Measurements from ENCODE around the gene SUCLA2.
"Not testable (repeated sequence)": the region's sequence is repeated elsewhere in the genome, so short reads cannot be mapped to it uniquely, and the experiment has no call there.

SUCLA2 gene

GRCh38 chr13:47991859-47992258 lies 9.2 kb downstream of the SUCLA2 start:
- no peak for DNase-seq (ENCODE audit: low spot score)

GRCh38 chr13:47990920-47991466 lies 10.1 kb downstream of the SUCLA2 start:
- no peak for DNase-seq (ENCODE audit: low spot score)

GRCh38 chr13:47990427-47990826 lies 10.6 kb downstream of the SUCLA2 start:
- DNase-seq (ENCODE audit: low spot score) = no peak

GRCh38 chr13:47983070-47983469 lies 18.0 kb downstream of the SUCLA2 start:
- no peak for DNase-seq (ENCODE audit: low spot score)

DNA sequence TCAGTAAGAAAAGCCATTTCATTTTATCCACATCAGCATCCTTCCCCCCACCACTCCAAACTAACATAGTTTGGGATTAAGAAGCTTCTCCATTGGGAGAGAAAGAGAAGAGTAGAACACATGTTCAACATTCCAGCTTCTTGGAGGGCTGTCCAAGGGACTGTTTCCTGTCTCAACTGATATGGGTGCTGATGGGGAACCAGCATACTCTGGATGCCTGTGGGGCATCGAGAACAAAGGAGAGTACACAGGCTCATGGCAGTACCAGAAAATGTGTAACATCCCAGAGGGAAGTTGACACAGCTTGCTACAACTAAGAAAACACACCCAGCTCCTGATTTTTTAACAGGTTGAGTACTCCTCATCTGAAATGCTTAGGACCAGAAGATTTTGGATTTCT lies 24.7 kb downstream of the SUCLA2 start:
- DNase-seq (ENCODE audit: low spot score) = no peak

GRCh38 chr13:47964863-47965262 lies 36.2 kb downstream of the SUCLA2 start:
- no peak for DNase-seq (ENCODE audit: low spot score)

GRCh38 chr13:47962237-47962636 lies 38.8 kb downstream of the SUCLA2 start:
- no peak for DNase-seq (ENCODE audit: low spot score)

DNA sequence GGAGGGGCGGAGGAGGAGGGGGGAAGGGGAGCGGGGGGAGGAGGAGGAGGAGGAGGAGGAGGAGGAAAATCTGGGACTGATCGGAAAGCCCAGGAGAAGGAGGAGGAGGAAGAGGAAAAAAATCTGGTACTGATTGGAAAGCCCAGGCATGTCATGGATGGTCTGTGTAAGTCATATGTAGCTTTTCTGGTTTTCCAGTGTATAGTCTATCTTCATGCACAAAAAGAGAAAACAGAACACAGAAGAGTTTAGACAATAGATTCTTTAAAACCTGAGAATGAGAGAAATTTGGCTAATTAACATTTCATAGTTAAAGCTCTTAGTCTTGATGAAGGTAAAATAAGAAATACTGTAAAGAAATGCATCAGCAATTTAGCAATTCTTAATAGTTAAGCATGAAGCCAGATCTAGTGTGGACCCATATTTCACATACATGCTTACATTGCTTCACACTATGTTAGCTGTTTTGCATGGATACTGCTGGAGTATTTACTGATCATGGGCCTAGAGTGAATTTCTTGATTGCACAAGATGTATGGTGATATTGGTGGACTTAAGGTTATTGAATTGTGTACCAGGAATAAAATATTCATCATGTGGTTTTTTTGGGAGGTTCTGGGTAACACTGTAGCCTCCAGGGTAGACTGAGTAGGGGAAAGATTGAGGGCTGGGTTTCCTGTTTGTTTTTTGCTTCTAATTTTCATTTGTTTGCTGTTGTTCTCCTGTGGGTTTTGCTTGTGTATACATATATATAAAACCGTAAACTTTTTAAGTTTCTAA lies 41.4 kb downstream of the SUCLA2 start:
- DNase-seq (ENCODE audit: low spot score) = no peak

- no peak for DNase-seq (ENCODE audit: low spot score)
These were observed 44.0 kb downstream of the SUCLA2 start for GRCh38 chr13:47957073-47957472.

GRCh38 chr13:47955836-47956235 lies 45.2 kb downstream of the SUCLA2 start:
- DNase-seq (ENCODE audit: low spot score) = no peak

- DNase-seq (ENCODE audit: low spot score) = no peak
These were observed 51.3 kb downstream of the SUCLA2 start for GRCh38 chr13:47949799-47950198.

- no peak for DNase-seq (ENCODE audit: low spot score)
These were observed 55.3 kb downstream of the SUCLA2 start for GRCh38 chr13:47945738-47946137.

- not testable (repeated sequence) for DNase-seq (ENCODE audit: low spot score)
These were observed 55.9 kb downstream of the SUCLA2 start for GRCh38 chr13:47945146-47945545.

- DNase-seq (ENCODE audit: low spot score) = no peak
These were observed 66.7 kb downstream of the SUCLA2 start for GRCh38 chr13:47934371-47934770.

- peak; percentile 20 for DNase-seq (ENCODE audit: low spot score)
These were observed 67.8 kb downstream of the SUCLA2 start for GRCh38 chr13:47932950-47933923.

DNA sequence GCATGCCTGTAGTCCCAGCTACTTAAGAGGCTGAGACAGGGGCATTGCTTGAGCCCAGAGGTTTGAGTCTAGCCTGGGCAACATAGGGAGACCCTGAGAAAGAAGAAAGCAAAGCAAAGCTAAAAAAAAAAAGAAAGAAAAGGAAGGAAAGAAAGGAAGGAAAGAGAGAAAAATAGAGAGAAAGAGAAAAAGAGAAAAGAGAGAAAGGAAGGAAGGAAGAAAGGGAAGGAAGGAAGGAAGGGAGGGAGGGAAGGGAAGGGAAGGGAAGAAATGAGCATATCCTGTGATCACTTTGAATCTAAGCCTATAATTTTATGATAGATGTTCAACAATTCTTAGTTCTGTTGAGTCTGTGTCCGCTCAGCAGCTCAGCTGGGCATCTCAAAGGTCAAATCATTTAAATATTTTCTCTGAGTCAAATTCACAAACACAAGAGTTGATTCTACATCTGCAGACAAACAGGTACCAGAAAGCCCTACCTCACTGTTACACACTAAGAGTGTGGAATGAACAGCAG lies 70.4 kb downstream of the SUCLA2 start:
- DNase-seq (ENCODE audit: low spot score) = no peak

DNA sequence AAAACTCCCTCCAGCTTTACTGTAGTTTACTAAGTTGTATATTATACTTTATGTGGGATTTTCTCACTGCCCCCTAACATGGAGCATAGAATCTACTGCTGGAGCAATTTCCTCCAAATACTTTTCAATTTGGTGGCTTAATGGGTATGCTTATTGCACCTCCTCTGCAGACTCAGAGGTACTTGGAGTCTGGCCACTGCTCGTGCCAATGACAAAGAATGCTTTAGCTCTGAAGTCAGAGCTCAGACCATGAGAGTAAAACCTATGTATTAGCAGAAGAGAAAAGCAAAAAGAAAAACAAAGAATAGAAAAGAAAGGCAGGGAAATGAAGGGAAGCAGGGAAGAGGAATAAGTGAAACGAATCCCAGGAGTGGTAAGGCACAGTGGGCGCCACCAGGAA lies 71.9 kb downstream of the SUCLA2 start:
- DNase-seq (ENCODE audit: low spot score) = no peak

GRCh38 chr13:47917022-47917574 lies 84.0 kb downstream of the SUCLA2 start:
- DNase-seq (ENCODE audit: low spot score) = no peak

GRCh38 chr13:47908197-47908902 lies 92.7 kb downstream of the SUCLA2 start:
- DNase-seq (ENCODE audit: low spot score) = no peak

DNA sequence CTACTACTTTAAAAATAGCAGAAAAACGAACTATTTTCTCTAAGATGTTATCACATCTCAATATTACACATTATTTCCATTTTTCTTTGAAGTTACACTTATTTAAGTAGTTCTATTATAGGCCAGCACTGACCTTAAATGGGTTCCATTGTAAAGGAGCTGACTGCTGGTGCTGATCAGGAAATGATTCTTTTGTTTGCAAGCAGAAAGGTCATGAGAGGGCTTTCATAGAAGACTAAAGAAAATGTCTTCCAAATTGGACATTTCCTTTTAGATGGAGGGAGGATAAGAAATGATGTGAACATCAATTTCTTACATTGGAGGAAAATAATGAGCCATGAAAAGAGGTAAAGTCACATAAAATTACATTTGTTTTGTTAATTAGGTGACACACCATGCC lies 96.2 kb downstream of the SUCLA2 start:
- DNase-seq (ENCODE audit: low spot score) = no peak

GRCh38 chr13:47904241-47904640 lies 96.8 kb downstream of the SUCLA2 start:
- no peak for DNase-seq (ENCODE audit: low spot score)

DNA sequence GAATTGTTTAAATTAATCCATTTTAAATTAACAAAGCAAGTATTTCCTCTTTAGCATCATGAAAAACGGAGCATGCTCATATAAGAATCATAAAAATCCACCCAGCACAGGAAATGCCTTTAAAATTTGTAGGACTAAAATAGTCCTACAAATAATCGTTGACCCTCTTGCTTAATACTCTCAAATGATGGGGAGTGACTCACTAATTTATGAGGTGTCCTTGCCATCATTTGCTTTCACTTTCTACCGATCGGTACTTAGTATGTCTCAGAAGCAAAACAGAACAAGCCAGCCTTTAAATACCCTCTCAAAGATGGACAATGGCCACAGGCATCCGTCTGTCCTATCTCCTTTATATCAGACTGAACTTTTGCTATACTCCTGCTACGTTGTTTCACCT lies 97.2 kb downstream of the SUCLA2 start:
- DNase-seq (ENCODE audit: low spot score) = no peak
